HG03064 (cell line): ENCODE results near the gene KRTAP3-3.
"Not testable (repeated sequence)": the region's sequence is repeated elsewhere in the genome, so short reads cannot be mapped to it uniquely, and the experiment has no call there.

Source experiments
- ATAC-seq: cut with Tn5 transposase; IDR thresholded peaks from one replicate; pipeline ENCODE4 v1.9.1; 2021; ENCODE audit warnings: low read depth; ENCODE audit not compliant: unreplicated experiment

KRTAP3-3 gene

DNA sequence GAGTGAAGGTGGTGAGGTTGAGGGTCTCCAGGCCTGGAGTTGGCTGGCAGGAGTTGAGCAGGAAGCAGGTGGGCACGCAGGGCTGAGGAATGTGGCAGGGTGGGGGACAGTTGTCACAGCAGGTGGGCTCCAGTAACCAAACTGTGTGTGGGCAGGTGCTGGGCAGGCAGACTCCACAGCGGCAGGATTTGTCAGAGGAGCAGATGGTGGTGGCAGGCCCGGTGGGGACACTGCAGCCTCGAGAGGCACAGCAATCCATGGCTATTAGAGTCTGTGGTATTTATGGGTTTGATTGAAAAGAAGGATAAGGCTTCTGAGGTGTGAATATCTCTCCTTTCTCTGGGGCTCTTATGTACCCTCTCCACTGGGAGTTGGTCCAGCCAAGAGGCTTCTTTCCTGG lies at the start of gene KRTAP3-3:
KRTAP3-3 (minus strand) TSS at position 326 of the 400 bp plus-strand sequence; CDS start at position 259, 67 bp downstream.
- ATAC-seq: no peak

DNA sequence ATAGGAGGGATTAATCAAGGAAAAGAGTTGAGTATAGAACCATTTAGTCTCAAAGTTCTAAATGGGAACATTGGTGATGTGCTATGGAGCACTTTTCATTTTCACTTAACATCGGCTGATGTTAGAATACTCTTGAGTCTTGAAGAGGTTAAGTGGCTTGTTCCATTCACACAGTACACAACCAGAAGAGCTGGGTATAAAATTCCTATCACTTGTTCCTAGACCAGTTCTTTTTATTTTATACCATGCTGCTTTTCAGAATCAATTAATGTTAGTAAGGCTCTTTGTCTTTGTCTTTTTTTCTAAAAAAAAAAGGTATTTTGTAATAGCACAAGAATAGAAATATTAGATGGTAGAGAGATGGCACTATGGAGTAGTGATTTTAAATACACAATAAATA lies 49.0 kb upstream of the KRTAP3-3 start:
- ATAC-seq: no peak

DNA sequence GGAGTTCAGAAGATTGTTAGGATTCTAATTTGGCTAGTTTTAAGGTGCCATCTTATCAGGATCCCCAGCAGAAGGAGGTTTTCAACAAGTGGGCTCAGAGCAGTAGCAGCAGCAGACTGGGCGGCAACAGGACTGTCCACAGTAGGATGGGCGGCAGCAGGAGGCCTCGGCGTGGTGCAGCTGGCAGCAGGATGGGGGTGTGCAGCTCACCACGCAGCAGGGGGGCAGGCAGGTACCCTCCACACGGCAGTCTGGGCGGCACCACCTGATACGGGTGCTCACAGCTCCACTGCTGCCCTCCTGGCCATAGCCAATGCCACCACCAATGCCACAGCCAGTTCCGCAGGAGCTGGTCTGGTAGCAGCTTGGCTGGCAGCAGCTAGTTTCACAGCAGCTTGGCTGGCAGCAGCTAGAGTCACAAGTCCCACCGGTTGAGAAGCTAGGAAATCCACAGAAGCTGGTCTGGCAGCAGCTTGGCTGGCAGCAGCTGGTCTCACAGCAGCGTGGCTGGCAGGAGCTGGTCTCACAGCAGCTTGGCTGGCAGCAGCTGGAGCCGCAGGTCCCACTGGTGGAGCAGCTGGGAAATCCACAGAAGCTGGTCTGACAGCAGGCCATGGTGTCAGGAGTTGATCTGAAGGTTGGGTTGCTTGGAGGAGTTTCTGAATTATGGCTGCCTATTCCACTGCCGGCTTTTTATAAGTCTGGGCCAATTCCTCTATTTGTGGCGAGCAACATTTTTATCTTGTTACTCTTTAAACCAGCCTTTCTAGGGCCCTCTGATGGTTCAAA lies 47.0 kb upstream of the KRTAP3-3 start, which contains the start of gene KRTAP1-1:
KRTAP1-1 (minus strand) TSS at position 668 of the 789 bp plus-strand sequence; CDS start at position 615, 53 bp downstream.
- ATAC-seq: not testable (repeated sequence)

DNA sequence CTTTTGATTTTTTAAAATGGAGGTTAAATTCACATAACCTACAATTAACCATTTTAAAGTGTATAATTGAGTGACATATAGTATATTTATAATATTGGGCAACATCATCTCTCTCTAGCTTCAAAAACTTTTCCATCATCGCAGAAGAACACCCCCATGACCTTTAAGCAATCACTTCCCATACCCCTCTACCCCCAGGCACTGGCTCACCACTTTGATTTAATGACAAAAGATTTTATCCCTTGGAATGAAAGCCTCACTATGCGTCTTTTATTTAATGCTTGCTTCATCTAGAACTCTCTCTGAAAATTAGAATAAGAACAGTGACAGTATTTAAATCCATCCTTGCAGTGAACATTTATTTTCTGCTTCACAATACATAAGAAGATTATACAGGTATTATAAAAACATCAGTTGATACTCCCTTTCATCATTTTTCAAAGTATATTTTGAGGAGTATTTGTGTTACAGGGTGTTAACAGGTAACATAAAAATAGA lies 43.9 kb upstream of the KRTAP3-3 start:
- ATAC-seq: no peak

DNA sequence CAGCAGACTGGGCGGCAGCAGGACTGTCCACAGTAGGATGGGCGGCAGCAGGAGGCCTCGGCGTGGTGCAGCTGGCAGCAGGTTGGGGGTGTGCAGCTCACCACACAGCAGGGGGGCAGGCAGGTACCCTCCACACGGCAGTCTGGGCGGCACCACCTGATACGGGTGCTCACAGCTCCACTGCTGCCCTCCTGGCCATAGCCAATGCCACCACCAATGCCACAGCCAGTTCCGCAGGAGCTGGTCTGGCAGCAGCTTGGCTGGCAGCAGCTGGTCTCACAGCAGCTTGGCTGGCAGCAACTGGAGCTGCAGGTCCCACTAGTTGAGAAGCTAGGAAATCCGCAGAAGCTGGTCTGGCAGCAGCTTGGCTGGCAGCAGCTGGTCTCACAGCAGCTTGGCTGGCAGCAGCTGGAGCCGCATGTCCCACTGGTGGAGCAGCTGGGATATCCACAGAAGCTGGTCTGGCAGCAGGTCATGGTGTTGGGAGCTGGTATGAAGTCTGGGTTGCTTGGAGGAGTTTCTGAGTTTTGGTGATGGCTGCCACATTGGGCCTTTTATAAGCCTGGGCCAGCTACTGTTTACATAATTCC lies 40.5 kb upstream of the KRTAP3-3 start, which contains the start of gene KRTAP1-3:
KRTAP1-3 (minus strand) TSS at position 529 of the 590 bp plus-strand sequence; CDS start at position 476, 53 bp downstream.
- not testable (repeated sequence) for ATAC-seq

DNA sequence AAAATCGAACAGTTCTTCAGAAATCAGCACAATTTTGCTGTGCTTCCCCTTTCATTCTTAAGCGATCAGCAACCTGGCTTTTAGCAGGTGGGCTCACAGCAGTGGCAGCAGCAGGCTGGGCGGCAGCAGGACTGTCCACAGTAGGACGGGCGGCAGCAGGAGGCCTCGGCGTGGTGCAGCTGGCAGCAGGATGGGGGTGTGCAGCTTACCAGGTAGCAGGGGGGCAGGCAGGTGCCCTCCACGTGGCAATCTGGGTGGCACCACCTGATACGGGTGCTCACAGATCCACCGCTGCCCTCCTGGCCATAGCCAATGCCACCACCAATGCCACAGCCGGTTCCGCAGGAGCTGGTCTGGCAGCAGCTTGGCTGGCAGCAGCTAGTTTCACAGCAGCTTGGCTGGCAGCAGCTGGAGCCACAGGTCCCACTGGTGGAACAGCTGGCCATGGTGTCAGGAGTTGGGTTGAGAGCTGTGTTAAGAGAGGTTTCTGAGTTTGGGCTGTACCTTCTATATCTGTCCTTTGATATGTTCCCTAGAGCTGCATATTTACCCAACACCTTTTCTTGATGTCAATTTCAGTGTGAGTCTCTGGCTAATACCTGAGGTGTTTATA lies 35.8 kb upstream of the KRTAP3-3 start, which contains the start of gene KRTAP1-4:
KRTAP1-4 (minus strand) TSS at position 563 of the 613 bp plus-strand sequence; CDS start at position 446, 117 bp downstream.
- ATAC-seq: no peak

DNA sequence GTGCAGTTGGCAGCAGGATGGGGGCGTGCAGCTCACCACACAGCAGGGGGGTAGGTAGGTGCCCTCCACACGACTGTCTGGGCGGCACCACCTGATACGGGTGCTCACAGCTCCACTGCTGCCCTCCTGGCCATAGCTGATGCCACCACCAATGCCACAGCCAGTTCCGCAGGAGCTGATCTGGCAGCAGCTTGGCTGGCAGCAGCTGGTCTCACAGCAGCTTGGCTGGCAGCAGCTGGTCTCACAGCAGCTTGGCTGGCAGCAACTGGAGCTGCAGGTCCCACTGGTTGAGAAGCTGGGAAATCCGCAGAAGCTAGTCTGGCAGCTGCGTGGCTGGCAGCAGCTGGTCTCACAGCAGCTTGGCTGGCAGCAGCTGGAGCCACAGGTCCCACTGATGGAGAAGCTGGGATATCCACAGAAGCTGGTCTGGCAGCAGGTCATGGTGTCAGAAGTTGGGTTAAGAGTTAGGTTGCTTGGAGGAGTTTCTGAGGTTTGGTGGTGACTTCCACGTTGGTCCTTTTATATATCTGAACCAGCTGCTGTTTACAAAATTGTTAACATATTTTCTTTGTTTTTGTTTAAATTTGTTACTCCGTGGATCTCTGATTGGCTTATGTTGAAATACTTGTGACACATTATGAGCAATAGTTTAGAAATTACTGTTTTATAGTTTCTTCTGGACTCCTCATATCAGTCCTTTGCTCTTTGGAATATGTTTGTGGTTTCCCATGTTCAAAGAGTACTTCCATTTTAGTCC lies 32.9 kb upstream of the KRTAP3-3 start, which contains the start of gene KRTAP1-5:
KRTAP1-5 (minus strand) TSS at position 494 of the 757 bp plus-strand sequence; CDS start at position 441, 53 bp downstream.
- ATAC-seq: no peak

DNA sequence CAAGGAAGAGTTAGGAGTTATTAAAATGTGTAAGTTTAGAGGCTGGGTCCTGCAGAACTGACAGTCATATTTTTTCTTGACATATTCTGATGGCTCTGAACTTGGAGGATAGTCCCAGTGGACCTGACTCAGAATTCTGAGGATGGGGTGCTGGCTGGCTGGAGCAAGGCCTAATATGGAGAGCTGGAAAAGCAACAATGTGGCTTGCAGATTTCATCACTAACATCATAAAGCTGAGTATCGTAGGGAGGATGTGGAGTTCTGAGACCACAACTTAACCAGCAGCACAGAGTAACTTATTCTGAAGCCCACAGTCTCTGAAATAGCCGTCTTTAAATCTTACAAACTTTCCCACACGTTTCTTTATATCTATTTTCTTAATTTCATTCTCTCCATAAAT lies 30.7 kb upstream of the KRTAP3-3 start:
- no peak for ATAC-seq

DNA sequence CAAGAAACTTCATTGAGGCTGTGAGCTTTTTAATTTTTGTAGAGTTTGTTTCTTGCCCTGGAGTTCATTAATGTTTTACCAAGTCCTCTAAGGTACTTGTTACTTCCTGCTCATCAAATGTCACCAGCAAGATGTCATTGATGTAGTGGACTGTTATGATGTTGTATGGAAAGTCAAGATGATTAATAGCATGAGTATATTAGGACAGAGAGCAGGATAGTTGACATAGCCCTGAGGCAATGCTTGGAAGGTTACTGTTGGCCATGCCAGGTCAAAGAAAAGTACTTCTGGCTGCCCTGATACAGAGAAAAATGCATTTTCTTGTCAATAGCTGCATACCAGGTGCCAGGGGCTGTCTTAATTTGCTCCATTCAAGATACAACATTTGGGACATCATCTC lies 26.4 kb upstream of the KRTAP3-3 start:
- no peak for ATAC-seq

DNA sequence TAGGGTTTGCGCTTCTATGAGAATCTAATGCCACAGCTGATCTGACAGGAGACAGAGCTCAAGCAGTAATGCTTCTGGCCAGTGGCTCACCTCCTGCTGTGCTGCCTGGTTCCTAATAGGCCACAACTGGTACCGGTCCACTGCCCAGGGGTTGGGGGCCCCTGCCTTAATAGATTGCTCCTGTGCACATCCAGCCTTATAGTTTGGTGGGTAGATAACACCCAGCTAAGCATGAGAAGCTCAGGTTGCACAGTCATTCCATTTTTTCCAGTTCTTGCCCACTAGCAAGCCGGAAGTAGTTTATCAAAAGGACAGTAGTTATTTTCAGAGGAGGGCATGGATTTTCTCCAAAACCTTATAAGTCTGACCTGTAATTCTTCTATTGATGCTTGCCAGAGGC lies 25.5 kb upstream of the KRTAP3-3 start:
- ATAC-seq: no peak

DNA sequence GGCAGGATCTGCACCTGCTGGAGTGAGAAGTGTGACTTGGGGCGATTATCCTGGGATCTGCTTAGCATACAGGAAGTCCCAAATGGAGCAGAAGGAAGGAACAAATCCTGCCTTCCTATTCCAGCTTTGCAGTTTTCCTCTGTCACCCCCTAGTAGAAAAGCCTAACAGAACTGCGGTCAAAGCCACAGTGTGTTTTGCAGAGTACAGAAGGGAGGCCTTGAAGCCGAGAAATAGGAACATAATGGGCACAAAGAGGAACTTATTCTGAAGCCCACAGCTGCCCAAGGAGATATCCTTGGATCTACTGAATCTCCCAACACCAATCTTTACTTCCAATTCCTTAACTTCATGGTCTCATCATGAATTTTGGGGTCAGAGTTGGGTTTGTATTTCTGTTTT lies 24.6 kb upstream of the KRTAP3-3 start:
- no peak for ATAC-seq

DNA sequence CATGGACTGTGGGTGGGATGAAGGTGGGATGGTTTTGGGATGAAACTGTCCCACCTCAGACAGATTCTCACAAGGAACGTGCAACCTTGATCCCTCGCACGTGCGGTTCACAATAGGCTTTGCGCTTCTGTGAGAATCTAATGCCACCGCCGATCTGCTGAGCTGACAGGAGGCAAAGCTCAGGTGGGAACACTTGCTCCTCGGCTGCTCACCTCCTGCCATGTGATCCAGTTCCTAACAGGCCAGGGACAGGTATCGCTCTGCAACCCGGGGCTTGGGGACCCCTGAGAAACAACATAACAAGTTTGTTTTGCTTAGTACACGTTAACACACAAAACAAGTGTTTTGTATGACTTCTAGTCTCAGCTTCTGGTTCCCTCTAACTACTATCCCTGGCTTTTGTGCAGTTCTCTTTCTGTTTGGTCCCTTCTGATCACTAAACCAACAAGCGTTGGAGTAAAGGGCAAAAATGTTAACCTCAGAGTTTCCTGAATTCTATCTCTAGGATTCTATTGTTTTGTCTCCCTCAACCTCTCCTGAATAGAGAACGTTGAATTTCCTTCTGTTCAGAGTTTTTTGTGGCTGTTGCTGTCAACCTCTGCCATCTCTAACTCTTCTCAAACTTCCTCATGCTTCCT lies 22.7 kb upstream of the KRTAP3-3 start:
- no peak for ATAC-seq

DNA sequence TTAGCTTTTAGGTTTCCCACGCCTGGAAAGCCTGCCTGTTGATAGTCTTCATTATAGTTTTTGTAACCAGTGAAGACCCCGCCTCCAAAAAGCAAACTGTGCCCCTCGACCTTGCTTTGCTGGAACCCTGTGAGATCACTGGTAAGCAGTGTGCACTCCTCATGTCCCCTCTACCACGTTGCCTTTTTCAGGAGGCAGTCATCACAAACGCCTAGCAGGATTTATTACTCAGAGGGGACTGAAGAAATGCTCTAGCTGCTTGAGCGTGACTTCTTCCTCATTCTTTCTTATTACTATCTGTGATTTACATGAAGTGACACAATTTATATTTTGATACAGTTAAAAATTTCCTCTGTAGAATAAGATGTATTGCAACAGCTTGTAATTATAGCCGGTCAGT lies 21.5 kb upstream of the KRTAP3-3 start:
- ATAC-seq: no peak

DNA sequence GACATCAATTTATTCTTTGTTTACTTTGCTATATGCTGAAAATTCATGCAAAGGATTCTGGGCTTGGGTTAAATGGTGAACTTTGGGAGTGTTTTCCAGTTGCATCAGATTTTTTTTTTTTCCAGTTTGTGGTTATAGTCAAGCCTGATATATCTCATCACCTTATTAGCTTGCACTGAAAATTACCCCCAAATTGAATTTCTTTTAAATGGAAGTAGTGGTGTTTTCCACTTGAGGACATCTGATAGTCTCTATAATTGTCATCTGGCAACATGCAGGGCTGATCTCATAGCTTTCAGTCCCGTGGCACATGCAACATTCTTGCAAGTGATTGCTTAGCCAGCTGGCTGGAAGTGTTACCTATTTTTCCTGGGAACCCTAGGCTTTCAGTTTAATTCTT lies 19.6 kb upstream of the KRTAP3-3 start:
- ATAC-seq: no peak

DNA sequence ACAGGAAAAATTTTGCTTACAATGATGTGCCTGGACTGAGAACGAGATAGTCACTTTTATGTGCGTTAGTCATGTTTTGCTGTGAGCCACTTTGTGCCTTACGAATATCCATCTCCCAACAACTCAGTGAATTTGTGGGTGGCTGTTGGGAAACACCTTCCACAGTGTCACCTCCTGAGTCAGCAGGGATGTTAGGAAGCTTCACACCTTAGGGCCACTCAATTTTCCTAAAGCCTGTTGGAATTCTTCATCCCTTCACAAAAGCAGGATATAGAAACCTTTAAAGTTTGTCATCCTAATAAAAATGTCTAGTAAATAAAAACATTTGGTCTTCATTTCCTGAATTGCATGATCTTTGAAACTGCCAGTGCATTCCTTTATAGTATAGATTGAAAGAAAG lies 19.2 kb upstream of the KRTAP3-3 start:
- ATAC-seq: no peak

DNA sequence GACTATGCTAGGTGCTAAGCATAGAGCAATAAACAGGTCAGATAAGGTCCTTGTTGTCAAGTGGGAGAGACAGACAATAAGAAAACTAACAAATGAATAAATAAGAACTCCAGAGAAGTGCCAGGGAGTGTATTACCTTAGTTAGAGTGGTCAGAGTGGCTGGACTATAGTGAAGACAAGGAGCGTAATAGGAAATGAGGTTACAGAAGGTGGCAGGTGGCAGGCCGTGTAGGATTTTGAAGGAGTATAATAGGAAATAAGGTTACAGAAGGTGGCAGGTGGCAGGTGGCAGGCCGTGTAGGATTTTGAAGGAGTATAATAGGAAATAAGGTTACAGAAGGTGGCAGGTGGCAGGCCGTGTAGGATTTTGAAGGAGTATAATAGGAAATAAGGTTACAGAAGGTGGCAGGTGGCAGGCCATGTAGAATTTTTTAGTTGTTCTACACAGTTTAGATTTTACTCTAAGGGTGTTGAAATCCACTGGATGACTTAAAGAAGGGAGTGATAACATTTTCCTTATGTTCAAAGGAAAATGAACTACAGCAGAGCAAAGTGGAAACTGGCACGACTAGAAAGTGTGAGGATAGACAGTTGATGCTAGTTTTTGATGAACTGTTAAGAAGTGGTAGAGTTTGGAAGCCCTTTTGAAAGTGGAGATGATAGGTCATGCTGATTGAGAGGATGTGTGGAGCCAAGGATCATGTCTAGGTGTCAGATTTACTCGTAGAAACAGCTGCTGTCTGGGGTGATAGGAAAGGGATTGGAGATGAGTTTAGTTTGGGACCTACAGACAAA lies 18.6 kb upstream of the KRTAP3-3 start:
- ATAC-seq: no peak

DNA sequence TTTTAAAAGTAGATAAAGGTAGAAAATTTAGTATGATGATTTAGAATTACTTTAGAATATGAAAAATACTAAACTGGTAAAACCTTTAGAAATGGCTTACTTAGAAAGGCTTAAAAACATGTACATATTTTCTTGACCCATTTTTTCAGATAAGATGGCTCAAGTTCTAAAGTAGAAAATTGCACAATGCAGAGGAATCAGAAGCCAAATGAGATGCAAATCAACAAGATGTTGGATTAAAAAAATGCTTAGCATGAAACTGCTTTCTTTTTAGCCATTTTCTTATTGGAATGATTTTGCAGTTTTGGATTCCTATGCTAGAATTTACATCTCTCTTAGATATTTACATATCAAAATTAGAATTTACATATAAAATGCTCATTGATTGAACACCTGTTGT lies 16.5 kb upstream of the KRTAP3-3 start:
- no peak for ATAC-seq

DNA sequence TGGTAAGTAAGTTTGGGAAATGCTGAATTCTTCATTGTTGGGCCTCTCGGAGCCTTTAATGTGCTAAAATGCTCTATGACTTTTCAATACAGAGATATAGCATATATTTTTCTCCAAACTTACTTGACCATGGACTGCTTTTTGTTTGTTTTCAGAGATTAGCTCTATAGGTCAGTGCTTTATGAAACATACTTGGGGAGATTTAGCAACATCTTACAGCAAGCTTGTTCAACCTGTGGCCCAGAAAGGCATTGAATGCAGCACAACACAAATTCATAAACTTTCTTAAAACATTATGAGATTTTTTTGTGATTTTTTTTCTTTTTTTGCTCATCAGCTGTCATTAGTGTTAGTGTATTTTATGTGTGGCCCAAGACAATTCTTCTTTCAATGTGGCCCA lies 16.0 kb upstream of the KRTAP3-3 start:
- ATAC-seq: no peak

DNA sequence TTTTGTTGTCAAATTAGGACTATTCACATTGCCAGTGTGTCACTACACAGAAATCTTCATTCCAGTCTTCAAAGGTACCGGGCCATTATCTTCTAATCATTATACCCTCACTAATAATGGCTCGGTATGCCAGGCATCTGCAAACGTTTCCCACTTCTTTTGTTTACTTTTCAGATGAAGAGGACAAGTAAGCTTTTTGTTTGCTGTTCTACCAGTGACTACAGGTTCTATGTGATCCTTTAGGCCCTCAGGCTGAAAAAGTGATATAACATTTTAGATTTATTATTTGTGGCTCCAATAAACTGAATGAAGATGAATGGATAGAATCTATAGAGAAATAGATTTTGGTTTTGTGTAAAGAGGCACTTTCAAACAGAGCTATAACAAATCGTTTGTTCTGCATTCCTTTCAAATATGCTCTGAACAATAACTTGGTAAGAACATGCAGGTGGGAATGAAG lies 15.4 kb upstream of the KRTAP3-3 start:
- ATAC-seq: no peak
